ENCODE measurements around the gene LRRC61. TPM values are rescaled to one million over a fixed set of nuclear protein-coding genes. Genes with fewer than 3 reads are reported as not detected.
A peak's percentile ranks its signal among the peaks of the same experiment; 100 is the strongest.

LRRC61 gene
- total and polyA plus RNA-seq, 2 experiments from 2014 or later, result 30.0 to 34.0 TPM

GRCh38 chr7:150365673-150366398 is 42.7 kb downstream of the LRRC61 start:
- no peak overlapping the region for H3K27ac ChIP-seq
- H3K9me3 ChIP-seq (ENCODE audit: low read depth), result no peaks in the 10 kb centered on the region
- H3K27me3 ChIP-seq, result no peaks in the 10 kb centered on the region
- H3K4me3 ChIP-seq, result no peak overlapping the region
- H3K4me1 ChIP-seq (ENCODE audit: low read depth), result peaks cover 54% of the 10 kb centered on the region
- TF ChIP-seq, protein P1, sequence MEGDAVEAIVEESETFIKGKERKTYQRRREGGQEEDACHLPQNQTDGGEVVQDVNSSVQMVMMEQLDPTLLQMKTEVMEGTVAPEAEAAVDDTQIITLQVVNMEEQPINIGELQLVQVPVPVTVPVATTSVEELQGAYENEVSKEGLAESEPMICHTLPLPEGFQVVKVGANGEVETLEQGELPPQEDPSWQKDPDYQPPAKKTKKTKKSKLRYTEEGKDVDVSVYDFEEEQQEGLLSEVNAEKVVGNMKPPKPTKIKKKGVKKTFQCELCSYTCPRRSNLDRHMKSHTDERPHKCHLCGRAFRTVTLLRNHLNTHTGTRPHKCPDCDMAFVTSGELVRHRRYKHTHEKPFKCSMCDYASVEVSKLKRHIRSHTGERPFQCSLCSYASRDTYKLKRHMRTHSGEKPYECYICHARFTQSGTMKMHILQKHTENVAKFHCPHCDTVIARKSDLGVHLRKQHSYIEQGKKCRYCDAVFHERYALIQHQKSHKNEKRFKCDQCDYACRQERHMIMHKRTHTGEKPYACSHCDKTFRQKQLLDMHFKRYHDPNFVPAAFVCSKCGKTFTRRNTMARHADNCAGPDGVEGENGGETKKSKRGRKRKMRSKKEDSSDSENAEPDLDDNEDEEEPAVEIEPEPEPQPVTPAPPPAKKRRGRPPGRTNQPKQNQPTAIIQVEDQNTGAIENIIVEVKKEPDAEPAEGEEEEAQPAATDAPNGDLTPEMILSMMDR (IDR thresholded peaks at IDR 0.05; ENCODE audit: low read depth, low read length), result no peak
- no peak for DNase-seq (ENCODE audit: low read depth in 1 of 2, low spot score in 1 of 2)
- peaks cover 4% of the 10 kb centered on the region for H3K36me3 ChIP-seq

DNA sequence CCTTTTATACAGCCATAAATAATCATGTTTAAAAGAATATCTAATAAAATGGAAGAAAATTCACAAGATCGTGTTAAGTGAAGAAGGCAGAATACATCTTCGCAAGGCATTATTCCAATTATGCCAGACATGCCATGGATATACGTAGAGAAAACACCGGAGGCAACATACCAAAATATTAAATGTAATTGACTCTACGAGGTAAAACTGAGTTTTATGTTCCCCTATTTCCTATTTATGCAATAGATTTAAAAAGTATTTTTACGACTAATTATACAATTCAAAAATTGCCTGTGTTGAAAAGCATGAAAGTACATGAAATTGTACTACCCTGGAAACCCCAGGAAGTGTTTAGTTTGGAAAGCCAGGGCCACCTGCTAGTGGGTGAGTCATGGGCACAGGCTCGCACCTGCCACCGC is 44.5 kb downstream of the LRRC61 start:
- peak in 1 of 2 donors; percentile 29 for DNase-seq (ENCODE audit: low read depth in 1 of 2, low spot score in 1 of 2)
- H3K27me3 ChIP-seq, result no peaks in the 10 kb centered on the region
- peaks cover 12% of the 10 kb centered on the region for H3K36me3 ChIP-seq
- TF ChIP-seq, protein P1 (IDR thresholded peaks at IDR 0.05; ENCODE audit: low read depth, low read length), result no peak
- H3K4me1 ChIP-seq (ENCODE audit: low read depth), result peaks cover 37% of the 10 kb centered on the region
- peak overlapping the region; percentile 64 for H3K4me3 ChIP-seq
- H3K9me3 ChIP-seq (ENCODE audit: low read depth), result no peaks in the 10 kb centered on the region
- peak overlapping the region; percentile 100 for H3K27ac ChIP-seq

DNA sequence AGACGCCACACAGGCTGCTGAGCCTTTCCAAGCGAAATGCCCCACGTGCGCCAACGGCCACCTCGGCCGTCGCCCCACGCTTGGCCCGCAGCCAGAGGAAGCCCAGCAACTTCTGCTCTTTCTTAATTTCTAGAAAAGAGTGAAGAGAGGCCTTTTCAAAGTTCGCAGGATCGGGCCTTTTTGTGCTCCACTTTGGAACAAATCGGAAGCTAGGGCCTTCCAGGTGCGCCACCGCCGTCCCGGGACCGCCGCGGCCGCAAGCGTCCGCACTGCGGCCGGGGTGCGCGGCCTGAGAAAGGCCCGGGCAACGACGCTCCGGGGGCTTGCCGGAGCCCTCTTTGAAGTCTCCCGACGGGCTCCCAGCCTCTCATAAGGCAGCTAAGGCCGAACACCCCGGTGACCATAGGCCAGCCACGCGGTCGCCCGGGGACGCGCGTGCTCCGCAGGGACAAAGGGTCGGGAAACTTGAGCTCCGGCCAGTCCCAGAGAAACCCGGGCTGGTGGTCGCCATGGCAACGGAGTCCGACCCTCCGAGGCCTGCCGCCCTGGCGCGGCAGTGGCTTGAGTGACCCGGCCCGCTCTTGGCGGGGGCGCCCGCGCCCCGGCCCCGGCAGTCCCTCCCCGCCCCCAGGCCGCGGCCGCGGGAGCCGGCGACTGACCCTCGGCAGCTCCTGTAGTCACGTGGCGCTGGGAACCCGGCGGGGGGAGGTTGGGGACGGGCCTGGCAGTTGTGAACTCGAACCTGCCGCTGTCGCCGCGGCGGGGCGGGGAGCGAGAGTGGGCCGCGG is 45.1 kb downstream of the LRRC61 start, which contains the start of gene REPIN1:
Gene REPIN1 (plus strand): TSS at position 727 of the 788 bp plus-strand sequence. CDS start 890 bp downstream, outside the sequence.
- Histone ChIP-seq H3K4me3 (peak within 1 kb of the TSS; percentile 64), H3K9me3 (ENCODE audit: low read depth) (no peaks in the 10 kb centered on the region), H3K36me3 (peaks cover 14% of the 10 kb centered on the region), H3K27me3 (no peaks in the 10 kb centered on the region), H3K27ac (peak within 1 kb of the TSS; percentile 100), H3K4me1 (ENCODE audit: low read depth) (peaks cover 37% of the 10 kb centered on the region)
- peak; percentile 89 to 94 for DNase-seq (ENCODE audit: low read depth in 1 of 2, low spot score in 1 of 2)
- TF ChIP-seq, protein P1 (IDR thresholded peaks at IDR 0.05; ENCODE audit: low read depth, low read length), result no peak

DNA sequence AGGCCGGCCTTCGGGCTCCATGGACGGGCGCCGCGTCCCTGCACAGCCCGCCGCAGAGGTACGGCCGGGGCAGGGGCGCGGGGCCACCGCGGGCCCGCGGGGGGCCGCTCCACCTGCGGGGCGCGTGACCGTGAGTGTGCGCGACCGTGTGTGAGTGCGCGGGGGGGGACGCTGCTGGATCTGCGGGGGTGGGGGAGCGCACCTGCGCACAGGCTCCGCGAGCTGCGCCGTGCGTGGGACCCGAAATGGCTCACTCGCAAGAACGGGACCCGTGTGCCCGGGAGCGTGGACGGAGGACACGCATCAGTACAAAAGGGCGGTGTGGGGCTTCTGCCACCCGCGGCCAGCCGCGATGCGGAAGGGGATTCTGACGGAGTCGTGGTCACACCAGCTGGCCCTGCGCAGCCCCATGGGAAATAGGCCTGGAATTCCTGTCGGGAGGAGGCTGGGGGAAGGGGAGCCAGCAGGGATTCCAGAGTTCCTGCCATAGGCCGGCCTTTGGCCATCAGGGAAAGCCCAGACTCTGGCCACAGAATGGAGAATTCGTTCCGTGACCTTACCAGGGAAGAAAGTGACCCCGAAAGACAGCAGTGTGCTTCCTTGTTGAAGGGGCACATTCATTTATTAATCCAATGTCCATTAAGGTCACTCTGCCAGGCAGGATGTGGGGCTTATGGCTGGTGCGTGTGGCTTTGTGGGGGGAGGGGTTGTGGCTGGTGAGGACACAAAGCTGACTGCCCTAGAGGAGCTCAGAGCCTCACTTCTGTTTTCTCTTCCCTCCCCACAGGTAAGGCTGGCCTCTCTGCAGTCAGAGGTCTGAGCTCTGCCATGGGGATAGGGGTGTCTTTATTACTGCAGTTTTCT is 46.0 kb downstream of the LRRC61 start:
- TF ChIP-seq, protein P1 (IDR thresholded peaks at IDR 0.05; ENCODE audit: low read depth, low read length), result no peak
- peak; percentile 75 to 90 for DNase-seq (ENCODE audit: low read depth in 1 of 2, low spot score in 1 of 2)
- peaks cover 37% of the 10 kb centered on the region for H3K4me1 ChIP-seq (ENCODE audit: low read depth)

More for the DNA sequence above, 46.0 kb downstream of the LRRC61 start:
- Histone ChIP-seq H3K4me3 (peak overlapping the region; percentile 64), H3K36me3 (peaks cover 14% of the 10 kb centered on the region), H3K9me3 (ENCODE audit: low read depth) (no peaks in the 10 kb centered on the region), H3K27me3 (no peaks in the 10 kb centered on the region), H3K27ac (peak overlapping the region; percentile 100)

All from cardiac muscle cell (in vitro differentiated cells and primary cell).